Activated T-cell treated with anti-CD3 and anti-CD28 coated beads for 48 hours (primary cell): ENCODE data around the gene IP6K3.

Experiments used
- DNase-seq: peaks from one replicate; pipeline ENCODE4 v3.0.0-alpha.2; 2020; ENCODE audit warnings: low read depth

Gene IP6K3

DNA sequence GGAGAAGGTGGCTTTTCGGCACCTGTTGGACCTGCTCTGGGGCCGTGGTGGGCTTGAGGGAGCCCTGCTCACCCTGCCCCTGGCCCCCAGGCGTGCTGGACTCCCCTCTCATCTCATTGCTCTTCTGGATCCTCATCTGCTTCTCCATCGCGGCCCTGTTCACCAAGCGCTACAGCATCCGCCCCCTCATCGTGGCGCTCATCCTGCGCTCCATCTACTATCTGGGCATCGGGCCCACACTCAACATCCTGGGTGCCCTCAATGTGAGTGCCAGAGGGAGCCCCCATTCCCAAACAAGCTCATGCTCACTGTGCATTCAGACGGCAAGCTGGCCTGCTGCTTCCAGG, 57.6 kb downstream of the IP6K3 start:
- no peak for DNase-seq

DNA sequence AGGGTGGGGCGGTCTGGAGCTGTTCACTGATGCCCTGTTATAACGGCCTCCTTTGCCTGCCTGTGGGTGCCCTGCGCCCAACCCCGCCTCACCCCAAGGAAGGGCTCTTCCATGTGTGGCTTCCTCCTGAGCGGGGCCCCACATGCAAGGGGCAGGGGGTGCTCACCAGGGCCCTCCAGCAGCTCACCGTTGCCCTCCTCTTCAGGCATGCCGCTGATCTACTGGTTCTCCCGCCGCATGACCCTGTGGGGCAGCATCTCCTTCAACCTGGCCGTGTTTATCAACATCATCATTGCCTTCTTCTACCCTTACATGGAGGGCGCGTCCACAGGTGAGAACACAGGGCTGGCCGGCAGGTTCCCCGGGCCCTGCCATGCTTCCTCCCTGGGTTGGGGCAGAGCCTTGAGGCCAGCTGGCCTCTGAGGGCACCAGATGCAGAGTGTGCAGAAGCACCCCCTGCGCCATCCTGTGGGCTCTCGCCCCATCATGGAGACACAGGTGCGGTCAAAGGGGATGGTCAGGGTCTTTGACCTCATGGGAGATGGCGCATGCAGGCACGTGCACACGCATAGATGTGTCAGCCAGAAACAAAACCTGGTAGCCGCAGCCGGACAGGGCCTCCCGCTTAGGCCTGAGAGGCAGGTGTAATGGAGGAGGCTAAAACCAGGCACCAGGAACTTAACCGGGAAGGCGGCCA, 58.1 kb downstream of the IP6K3 start:
- no peak for DNase-seq

DNA sequence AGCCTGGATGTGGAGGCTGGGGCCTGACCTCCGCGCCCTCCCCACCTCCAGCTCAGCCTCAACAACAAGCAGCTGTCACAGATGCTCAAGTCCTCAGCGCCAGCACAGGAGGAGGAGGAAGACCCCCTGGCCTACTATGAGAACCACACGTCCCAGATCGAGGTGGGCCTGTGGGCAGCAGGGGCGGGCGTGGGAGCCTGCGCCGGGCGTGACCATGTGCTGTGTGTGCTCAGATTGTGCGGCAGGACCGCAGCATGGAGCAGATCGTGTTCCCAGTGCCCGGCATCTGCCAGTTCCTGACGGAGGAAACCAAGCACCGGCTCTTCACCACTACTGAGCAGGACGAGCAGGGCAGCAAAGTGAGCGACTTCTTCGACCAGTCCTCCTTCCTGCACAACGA, 58.7 kb downstream of the IP6K3 start:
- DNase-seq, result no peak

DNA sequence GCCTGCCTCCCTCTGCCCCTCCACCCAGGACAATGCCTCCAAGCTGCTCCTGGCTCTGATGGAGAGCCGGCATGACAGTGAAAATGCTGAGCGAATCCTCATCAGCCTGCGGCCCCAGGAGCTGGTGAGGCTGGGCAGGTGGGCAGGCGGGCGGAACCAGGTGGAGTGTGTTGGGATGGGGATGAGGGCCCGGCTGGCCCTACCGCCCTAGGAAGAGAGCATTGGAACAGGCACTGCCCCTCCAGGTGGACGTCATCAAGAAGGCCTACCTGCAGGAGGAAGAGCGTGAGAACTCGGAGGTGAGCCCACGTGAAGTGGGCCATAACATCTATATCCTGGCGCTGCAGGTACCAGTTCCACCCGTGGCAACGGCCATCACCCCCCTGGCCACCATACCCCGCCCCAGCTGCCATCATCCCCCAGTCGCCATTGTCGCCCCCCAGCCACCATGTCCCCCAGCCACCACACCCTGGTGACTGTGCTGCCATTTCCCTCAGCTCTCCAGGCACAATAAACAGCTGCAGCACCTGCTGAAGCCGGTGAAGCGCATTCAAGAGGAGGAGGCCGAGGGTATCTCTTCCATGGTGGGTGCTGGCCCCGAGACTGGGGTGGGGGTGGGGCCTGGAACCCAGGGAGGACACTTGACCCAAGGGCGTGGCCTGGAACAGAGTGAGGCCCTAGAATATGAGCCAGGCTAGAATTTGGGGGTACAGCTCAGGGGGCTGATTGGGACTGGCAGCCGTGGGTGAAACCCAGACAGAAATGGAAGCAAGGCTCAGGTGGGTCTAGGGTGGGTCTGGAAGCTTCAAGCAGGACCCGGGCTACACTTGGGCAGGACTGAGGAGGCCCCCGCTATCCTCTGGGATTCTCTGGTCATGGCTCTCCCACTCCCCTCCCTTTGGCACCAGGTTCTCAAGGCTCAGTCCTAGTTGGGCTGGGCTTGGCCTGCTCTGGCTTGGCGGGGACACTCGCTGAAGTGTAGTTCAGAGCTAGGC, 59.4 kb downstream of the IP6K3 start:
- DNase-seq, result no peak

DNA sequence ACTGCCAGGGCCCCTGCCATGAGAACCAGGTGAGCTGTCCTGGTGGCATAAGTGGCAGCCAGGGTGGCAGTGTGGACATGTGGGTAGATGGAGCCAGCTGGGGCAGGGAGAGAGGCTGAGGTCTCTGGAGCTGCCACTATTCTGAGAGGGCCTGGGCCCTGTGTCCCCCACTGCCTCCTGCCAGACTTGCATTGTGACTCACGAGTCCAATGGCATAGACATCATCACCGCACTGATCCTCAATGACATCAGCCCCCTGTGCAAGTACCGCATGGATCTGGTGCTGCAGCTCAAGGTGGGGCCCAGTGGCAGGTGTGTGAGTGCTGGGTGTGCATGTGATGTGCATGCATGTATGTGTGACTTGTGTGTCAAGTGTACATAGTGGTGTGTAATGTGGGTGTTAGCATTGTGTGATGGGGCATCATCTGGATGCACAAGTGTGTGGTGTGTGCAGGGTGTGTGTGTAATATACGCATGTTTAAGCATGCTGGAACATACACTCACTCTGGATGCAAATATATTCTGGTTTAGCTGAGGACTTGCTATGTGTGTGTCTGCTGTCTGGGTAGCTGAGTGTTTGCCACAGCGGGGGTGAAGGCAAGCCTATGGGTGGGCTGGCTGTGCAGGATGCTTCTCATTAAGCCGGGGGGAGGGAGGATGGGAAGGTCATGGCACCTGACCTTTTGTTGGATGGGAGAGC, 60.3 kb downstream of the IP6K3 start:
- no peak for DNase-seq

DNA sequence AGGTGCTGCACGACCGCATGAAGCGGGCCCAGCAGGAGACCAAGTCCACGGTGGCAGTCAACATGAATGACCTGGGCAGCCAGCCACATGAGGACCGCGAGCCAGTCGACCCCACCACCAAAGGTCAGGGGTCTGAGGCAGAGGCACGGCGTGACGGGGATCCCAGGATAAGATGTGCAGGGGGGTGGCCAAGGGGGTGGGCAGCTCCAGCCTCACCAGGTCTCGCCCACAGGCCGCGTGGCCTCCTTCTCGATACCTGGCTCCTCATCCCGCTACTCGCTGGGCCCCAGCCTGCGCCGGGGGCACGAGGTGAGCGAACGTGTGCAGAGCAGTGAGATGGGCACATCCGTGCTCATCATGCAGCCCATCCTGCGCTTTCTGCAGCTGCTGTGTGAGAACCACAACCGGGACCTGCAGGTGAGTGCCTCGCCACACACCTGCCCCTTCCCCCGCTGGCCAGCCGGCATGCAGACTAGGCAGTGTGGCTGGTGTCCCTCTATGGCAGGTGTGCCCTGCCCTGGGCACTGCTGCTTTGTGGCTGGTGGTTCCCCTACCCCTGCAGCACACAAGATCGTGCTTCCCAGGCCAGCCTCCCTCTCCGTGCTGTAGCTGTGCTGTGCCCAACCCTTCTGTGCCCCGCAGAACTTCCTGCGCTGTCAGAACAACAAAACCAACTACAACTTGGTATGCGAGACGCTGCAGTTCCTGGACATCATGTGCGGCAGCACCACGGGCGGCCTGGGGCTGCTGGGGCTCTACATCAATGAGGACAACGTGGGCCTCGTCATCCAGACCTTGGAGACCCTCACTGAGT, 61.1 kb downstream of the IP6K3 start:
- DNase-seq, result no peak

DNA sequence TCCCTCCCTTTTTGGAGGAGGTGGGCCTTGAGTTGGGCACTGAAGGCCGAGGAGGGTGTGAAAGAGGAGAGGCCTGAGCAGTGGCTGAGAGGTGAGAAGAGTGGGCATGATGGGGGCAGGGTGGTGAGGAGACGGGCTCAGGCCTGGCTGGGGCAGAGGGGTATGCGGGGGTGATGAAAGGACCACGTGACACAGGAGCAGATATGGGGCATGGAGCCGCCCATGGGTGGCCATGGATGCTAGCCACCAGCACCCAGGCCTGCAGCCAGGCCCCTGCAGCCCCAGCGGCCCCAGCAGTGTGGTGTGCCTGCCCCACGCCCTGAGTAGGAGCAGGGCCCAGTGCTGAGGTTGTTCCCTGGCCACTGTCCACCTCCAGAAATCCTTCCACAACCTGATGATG, 61.7 kb downstream of the IP6K3 start:
- DNase-seq, result no peak

DNA sequence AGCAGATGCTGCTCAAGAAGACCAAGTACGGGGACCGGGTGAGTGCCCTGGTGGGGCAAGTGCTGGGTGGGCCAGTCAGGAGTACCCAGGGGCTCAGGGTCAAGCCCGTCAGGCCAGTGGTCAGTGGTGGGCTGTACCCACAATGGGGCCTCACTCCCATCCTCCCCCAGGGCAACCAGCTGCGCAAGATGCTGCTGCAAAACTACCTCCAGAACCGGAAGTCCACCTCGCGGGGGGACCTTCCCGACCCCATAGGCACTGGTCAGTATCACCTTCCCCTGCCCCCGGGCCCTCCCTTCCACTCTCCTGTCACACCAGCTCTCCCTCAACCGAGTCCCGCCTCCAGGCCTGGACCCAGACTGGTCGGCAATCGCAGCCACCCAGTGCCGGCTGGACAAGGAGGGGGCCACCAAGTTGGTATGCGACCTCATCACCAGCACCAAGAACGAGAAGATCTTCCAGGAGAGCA, 62.2 kb downstream of the IP6K3 start:
- DNase-seq, result no peak

DNA sequence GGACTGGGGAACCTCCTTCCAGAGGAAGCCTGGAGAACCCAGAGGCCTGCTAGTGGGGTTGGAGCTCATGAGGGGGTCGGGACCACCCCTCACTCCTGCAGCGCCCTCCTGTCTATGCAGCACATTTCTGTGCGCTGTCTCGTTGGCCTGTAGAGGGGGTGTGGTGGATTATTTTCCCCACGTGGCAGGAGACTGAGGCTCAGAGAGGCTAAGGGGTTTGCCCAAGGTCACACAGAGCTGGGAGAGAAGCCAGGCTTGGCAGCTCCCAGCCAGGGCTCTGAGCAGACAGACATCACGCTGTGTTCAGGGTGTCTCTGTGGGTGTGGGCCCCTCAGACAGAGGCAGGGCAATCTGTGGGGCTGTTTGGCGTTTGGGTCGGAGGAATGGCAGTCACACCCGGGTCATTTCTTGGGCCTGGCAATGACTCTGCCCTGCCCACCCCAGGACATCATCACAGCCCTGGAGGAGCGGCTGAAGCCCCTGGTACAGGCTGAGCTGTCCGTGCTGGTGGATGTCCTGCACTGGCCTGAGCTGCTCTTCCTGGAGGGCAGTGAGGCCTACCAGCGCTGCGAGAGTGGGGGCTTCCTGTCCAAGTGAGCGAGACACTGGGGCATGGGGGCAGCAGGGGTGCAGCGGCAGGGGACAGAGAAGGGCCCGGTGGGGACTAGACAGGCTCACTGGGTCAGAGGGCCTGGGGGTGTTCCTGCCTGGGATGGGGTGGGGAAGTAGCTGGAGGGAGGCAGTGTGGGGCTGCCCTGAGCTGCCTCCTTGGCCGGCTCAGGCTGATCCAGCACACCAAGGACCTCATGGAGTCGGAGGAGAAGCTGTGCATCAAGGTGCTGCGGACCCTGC, 62.9 kb downstream of the IP6K3 start:
- DNase-seq, result no peak

DNA sequence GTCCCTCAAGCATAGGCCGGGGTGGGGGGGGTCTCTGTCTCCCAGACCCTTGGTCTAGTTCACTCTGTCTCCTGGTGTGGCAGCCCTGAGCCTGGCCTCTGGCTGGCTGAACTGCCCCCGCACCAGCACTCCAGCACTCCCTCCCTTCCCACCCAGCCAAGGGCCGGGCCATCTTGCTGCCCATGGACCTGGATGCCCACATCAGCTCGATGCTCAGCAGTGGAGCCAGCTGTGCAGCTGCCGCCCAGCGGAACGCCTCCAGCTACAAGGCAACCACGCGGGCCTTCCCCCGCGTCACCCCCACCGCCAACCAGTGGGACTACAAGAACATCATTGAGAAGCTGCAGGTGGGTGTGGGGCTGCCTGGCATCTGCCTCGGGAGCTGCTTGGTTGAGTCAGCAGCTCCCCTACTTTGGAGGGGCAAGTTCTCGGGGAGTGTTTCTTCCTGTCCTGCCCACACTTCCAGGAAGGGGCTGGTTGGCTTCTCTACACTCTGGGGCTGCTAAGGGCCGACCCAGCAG, 63.6 kb downstream of the IP6K3 start:
- no peak for DNase-seq

DNA sequence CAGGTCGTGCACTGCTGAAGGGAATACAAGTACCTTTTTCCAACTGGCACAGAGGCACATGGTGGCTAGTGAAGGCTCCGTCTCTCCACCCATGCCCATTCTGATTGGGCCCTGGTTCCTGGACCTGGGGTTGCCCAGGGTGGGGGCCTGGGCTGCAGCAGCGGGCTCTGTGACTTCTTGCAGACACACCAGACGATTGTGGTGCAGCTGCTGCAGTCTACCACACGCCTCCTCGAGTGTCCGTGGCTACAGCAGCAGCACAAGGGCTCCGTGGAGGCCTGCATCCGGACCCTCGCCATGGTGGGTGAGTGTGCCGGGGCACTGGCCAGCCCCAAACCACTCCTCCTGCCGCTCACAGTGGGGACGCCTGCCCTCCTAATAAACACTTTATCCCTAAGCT, 64.4 kb downstream of the IP6K3 start:
- no peak for DNase-seq

DNA sequence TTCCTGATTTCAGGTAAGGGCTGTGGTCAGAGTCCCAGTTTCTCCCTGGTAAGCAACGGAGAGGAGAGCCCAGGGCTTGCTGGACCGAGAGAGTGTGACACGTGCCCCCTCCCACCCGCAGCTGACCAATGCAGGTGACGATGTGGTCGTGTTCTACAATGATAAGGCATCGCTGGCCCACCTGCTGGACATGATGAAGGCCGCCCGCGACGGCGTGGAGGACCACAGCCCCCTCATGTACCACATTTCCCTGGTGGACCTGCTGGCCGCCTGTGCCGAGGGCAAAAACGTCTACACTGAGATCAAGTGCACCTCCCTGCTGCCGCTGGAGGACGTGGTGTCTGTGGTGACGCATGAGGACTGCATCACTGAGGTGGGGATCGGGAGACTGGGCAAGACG, 66.9 kb downstream of the IP6K3 start:
- no peak for DNase-seq

DNA sequence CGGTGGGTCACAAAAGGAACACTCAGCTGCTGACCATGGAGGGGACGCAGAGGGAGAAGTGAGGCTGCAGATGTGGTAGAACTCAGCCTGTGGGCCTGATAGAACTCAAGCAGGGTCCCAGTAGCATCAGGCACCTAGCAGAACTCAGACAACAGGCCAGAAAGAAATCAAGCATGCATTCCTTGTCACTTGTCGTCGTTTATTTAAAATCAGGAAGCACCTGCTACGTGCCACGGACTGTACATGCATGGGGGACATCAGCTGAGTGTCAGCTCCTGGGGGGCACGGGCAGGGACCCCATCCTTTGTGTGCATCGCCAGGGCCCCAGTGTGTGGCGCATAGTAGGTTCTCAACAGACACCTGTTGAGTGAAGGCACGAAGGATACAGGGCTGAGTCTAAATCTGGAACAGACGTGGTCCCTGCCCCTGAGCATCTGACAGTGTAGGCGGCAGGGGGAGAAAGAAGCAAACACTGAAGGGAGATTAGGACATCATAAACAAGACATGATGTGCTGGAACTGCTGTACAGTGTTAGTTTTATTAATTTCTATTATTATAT, 67.7 kb downstream of the IP6K3 start:
- no peak for DNase-seq

DNA sequence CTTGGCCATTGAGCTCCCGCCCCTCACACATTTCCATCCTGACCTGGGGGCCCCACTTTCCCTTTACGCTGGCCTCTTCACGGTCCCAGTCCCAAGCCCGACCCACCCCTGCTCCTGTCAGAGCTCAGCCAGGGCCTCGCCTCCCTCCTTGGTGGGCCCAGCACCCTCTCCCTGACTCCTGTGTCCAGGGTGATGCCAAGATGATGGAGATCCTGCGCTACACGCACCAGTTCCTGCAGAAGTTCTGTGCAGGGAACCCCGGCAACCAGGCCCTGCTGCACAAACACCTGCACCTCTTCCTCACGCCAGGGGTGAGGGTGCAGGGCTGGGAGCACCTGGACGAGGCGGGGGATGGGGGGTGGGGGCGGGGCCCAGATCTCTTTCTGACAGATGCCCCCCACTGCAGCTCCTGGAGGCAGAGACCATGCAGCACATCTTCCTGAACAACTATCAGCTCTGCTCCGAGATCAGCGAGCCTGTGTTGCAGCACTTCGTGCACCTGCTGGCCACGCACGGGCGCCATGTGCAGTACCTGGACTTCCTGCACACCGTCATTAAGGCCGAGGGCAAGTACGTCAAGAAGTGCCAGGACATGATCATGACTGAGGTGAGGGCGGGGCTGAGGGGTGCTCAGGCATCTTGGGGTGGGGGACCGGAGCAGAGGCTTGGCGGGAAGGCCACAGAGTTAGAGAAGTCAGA, 68.3 kb downstream of the IP6K3 start:
- no peak for DNase-seq

DNA sequence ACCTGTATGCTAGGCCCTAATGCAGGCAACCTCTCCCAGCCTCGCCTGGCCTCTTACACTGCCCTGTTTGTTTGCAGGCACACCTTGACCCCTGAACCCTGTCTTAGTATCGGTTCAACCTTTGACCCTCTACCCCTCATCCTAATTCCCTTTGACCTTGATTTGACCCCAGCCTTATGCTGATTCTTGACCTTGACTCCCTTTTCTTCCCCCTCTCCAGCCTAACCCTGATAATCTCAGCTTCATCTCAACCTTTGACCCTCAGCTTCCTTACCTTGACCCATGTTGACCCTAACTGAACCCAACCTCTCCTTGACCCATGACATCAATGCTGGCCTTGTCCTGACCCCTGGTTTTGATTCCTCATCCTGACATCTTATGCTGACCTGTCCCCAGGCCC, 69.0 kb downstream of the IP6K3 start:
- no peak for DNase-seq

DNA sequence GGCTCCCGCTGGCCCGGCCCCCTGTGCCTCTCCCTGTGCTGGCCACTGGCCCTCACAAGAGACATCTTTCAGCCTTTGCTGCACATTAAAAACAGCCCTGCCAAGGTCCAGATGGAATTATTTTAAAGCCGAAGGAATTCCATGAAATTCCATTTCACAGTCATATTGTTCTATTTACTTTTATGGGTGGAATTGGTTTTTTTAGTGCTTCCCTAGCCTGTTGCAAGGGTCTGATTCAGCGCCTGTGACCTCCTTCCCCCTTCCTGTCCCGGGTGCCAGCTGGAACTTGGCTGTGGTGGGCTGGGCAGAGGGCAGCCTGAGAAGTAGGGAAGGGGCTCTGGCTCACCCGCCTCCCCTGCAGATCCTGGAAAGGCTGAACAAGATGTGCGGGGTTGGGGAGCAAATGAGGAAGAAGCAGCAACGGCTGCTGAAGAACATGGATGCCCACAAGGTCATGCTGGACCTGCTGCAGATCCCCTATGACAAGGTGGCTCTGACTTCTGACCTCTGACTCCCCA, 69.5 kb downstream of the IP6K3 start:
- no peak for DNase-seq

DNA sequence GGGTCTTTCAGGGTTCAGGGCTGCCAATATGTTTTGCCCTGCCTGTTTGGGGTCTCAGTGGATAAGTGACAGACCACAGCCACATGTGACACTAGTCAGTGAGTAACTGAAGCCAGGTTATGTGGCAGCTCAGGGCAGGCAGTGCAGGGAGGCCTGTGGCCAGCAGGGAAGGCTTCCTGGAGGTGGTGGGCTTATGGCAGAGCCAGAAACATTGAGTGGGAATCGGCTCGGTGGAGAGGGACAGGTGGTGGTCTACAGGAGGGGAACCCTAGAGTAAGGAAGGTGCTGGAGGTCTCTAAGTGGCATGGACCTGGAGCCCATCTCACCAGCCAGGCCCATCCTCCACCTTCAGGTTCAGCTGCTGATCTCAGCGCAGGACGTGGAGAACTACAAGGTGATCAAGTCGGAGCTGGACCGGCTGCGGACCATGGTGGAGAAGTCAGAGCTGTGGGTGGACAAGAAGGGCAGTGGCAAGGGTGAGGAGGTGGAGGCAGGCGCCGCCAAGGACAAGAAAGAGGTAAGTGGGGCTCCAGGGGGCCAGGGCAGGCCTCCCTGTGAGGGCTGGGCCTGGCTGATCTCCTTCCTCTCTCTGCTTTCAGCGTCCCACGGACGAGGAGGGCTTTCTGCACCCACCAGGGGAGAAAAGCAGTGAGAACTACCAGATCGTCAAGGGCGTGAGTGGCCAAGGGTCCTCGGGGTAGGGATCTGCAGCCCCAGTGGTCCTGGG, 70.1 kb downstream of the IP6K3 start:
- DNase-seq, result no peak

DNA sequence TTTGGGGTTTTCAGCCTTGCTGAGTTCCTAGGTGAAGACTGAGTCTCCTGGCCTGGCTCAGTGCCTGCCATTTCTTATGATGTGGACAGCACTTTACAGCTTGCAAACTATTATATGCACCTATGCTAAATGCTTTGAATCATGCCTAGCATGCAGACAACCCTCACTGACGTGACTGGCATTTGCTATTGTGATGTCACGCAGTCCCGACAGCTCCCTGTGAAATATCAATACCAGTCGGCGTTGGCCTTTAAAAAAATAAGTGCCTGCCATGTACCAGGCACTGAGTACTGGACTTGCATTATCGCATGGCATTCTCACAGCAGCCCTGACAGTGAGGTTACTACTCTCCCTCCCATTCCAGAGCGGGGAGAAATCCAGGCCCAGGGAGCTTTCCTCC, 70.7 kb downstream of the IP6K3 start:
- no peak for DNase-seq

DNA sequence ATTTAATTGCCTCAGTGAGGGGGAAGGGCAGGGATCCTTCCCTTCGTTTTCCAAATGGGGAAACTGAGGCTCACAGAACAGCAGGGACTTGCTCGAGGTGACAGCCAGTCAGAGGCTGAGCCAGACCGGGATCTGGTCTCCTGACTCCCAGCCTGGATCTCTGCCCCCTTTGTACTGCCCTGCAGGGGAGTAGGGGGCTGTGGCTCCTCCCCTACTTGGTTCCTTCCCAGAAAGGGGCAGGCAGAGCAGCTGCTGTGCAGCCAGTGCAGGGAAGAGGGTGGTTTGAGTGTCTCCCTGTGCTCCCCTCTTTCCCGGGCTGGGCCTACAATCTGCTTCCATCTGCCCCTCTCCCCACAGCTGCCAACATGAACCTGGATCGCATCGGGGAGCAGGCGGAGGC, 72.9 kb downstream of the IP6K3 start:
- no peak for DNase-seq
